Measurements from ENCODE around the gene PTGDS.

Gene PTGDS

GRCh38 chr9:137009938-137010732 lies 32.8 kb downstream of the PTGDS start:
- Mint-ChIP-seq H3K4me3 (no peak overlapping the region), H3K9me3 (no peaks in the 10 kb centered on the region), H3K4me1 (ENCODE audit: low read depth) (peaks cover 11% of the 10 kb centered on the region), H3K36me3 (ENCODE audit: low read depth) (no peaks in the 10 kb centered on the region), H3K27ac (no peak overlapping the region), H3K27me3 (no peaks in the 10 kb centered on the region)

DNA sequence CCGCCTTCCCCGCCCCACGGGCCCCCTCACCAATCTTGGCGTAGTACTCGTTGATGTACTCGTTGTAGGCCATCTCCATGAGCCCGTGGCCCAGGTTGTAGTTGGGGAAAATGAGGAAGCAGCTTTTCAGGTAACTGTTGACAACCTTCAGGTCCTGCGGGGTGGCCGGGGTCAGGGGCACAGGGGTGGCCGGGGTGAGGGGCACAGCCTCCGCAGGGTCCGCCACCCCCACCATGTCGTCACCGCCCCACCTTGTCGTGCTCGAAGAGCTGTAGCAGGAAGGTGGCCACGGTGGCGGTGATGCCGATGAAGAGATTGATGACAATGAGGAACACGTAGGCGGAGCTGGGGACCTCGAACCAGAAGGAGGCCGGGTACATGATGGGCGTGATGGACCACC lies 33.9 kb downstream of the PTGDS start:
- H3K4me3 Mint-ChIP-seq: no peak overlapping the region
- no peak overlapping the region for H3K27ac Mint-ChIP-seq
- H3K36me3 Mint-ChIP-seq (ENCODE audit: low read depth): no peaks in the 10 kb centered on the region
- H3K9me3 Mint-ChIP-seq: no peaks in the 10 kb centered on the region
- H3K4me1 Mint-ChIP-seq (ENCODE audit: low read depth): peaks cover 5% of the 10 kb centered on the region
- H3K27me3 Mint-ChIP-seq: no peaks in the 10 kb centered on the region

DNA sequence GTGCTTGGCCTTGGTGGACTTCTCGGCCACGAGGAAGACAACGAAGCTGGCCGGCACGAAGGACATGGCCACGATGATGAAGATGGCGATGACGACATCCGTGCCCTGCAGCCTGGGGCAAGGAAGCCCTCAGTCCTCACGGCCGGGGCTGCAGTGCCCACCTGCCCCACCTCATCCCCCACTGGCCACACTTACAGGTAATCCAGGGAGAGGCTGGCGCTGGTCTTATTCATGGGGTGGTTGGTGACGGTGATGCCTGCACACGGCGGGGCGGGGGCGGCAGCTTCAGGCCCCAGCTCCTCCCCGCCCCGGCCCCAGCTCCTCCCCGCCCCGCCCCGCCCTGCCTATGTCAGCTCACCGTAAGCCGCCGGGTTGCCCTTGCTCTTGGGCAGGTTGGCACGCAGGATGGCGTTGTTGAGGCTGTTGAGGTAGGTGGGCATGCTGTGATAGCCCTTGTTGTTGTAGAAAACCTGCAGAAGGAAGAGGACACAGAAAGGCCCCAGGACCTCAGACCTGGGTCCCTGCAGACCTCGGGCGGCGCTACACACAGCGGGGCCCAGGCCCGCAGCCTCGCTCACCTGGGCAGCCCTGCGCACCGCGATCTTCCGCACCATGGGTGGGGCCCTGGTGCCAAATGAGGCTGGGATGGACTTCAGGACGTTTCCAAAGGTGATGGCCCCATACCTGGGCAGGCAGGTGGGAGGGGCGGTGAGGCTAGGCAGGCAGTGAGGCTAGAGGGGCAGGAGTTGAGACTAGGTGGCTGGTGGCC lies 34.8 kb downstream of the PTGDS start:
- no peaks in the 10 kb centered on the region for H3K27me3 Mint-ChIP-seq
- H3K4me1 Mint-ChIP-seq (ENCODE audit: low read depth): no peaks in the 10 kb centered on the region
- no peaks in the 10 kb centered on the region for H3K9me3 Mint-ChIP-seq
- H3K4me3 Mint-ChIP-seq: no peak overlapping the region
- peaks cover 4% of the 10 kb centered on the region for H3K36me3 Mint-ChIP-seq (ENCODE audit: low read depth)
- H3K27ac Mint-ChIP-seq: no peak overlapping the region

- Mint-ChIP-seq H3K9me3 (no peaks in the 10 kb centered on the region), H3K27ac (no peak overlapping the region), H3K36me3 (ENCODE audit: low read depth) (peaks cover 4% of the 10 kb centered on the region), H3K4me3 (no peak overlapping the region), H3K27me3 (no peaks in the 10 kb centered on the region), H3K4me1 (ENCODE audit: low read depth) (no peaks in the 10 kb centered on the region)
Measured at GRCh38 chr9:137012694-137013570, 35.6 kb downstream of the PTGDS start.

GRCh38 chr9:137013571-137013940 lies 36.3 kb downstream of the PTGDS start:
- Mint-ChIP-seq H3K4me1 (ENCODE audit: low read depth) (no peaks in the 10 kb centered on the region), H3K36me3 (ENCODE audit: low read depth) (peaks cover 4% of the 10 kb centered on the region), H3K4me3 (no peak overlapping the region)

GRCh38 chr9:137014166-137014565 lies 36.9 kb downstream of the PTGDS start:
- no peaks in the 10 kb centered on the region for H3K27me3 Mint-ChIP-seq
- no peak overlapping the region for H3K4me3 Mint-ChIP-seq
- peaks cover 4% of the 10 kb centered on the region for H3K36me3 Mint-ChIP-seq (ENCODE audit: low read depth)
- H3K9me3 Mint-ChIP-seq: no peaks in the 10 kb centered on the region
- H3K4me1 Mint-ChIP-seq (ENCODE audit: low read depth): no peaks in the 10 kb centered on the region
- no peak overlapping the region for H3K27ac Mint-ChIP-seq

More at GRCh38 chr9:137013571-137013940, 36.3 kb downstream of the PTGDS start:
- H3K9me3 Mint-ChIP-seq: no peaks in the 10 kb centered on the region
- no peak overlapping the region for H3K27ac Mint-ChIP-seq
- H3K27me3 Mint-ChIP-seq: no peaks in the 10 kb centered on the region

GRCh38 chr9:137014776-137015539 lies 37.7 kb downstream of the PTGDS start:
- H3K4me3 Mint-ChIP-seq: no peak overlapping the region
- H3K27me3 Mint-ChIP-seq: no peaks in the 10 kb centered on the region
- H3K36me3 Mint-ChIP-seq (ENCODE audit: low read depth): peaks cover 4% of the 10 kb centered on the region
- H3K27ac Mint-ChIP-seq: no peak overlapping the region
- H3K4me1 Mint-ChIP-seq (ENCODE audit: low read depth): no peaks in the 10 kb centered on the region
- H3K9me3 Mint-ChIP-seq: no peaks in the 10 kb centered on the region

- Mint-ChIP-seq H3K36me3 (ENCODE audit: low read depth) (peaks cover 4% of the 10 kb centered on the region), H3K9me3 (no peaks in the 10 kb centered on the region), H3K27me3 (no peaks in the 10 kb centered on the region), H3K4me1 (ENCODE audit: low read depth) (no peaks in the 10 kb centered on the region), H3K4me3 (no peak overlapping the region), H3K27ac (no peak overlapping the region)
Measured at GRCh38 chr9:137015540-137015930, 38.2 kb downstream of the PTGDS start.

GRCh38 chr9:137015976-137016375 lies 38.7 kb downstream of the PTGDS start:
- Mint-ChIP-seq H3K27me3 (no peaks in the 10 kb centered on the region), H3K4me1 (ENCODE audit: low read depth) (no peaks in the 10 kb centered on the region)

GRCh38 chr9:137016436-137016835 lies 39.1 kb downstream of the PTGDS start:
- no peak overlapping the region for H3K4me3 Mint-ChIP-seq
- peaks cover 4% of the 10 kb centered on the region for H3K36me3 Mint-ChIP-seq (ENCODE audit: low read depth)
- no peaks in the 10 kb centered on the region for H3K9me3 Mint-ChIP-seq
- H3K27me3 Mint-ChIP-seq: no peaks in the 10 kb centered on the region
- no peak overlapping the region for H3K27ac Mint-ChIP-seq
- H3K4me1 Mint-ChIP-seq (ENCODE audit: low read depth): no peaks in the 10 kb centered on the region

More at GRCh38 chr9:137015976-137016375, 38.7 kb downstream of the PTGDS start:
- H3K36me3 Mint-ChIP-seq (ENCODE audit: low read depth): peaks cover 4% of the 10 kb centered on the region
- no peaks in the 10 kb centered on the region for H3K9me3 Mint-ChIP-seq
- no peak overlapping the region for H3K4me3 Mint-ChIP-seq
- H3K27ac Mint-ChIP-seq: no peak overlapping the region

DNA sequence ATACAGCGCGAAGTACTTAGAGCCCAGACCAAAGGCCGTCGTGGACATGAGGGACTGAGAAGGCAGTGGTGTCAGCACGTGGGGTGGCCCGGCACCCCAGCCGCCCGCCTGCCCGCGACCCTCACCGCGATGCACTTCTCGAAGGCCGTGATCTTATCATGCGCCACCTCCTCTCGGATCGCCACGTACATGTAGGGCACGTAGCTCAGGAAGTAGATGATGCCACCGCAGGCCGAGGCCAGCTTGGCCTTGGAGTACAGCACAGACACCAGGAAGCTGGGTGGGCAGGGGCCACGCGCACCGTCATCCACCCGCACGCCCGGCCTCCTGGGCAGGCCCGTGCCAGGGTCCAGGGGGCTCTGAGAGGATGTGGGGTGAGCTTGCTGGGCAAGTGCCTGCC lies 39.8 kb downstream of the PTGDS start:
- no peaks in the 10 kb centered on the region for H3K9me3 Mint-ChIP-seq
- H3K36me3 Mint-ChIP-seq (ENCODE audit: low read depth): peaks cover 4% of the 10 kb centered on the region
- H3K27ac Mint-ChIP-seq: no peak overlapping the region

GRCh38 chr9:137017791-137018497 lies 40.6 kb downstream of the PTGDS start:
- H3K27ac Mint-ChIP-seq: no peak overlapping the region
- H3K9me3 Mint-ChIP-seq: no peaks in the 10 kb centered on the region
- no peaks in the 10 kb centered on the region for H3K27me3 Mint-ChIP-seq

More for the DNA sequence above, 39.8 kb downstream of the PTGDS start:
- no peaks in the 10 kb centered on the region for H3K4me1 Mint-ChIP-seq (ENCODE audit: low read depth)
- no peaks in the 10 kb centered on the region for H3K27me3 Mint-ChIP-seq
- H3K4me3 Mint-ChIP-seq: no peak overlapping the region

GRCh38 chr9:137018761-137019559 lies 41.7 kb downstream of the PTGDS start:
- Mint-ChIP-seq H3K4me3 (no peak overlapping the region), H3K4me1 (ENCODE audit: low read depth) (no peaks in the 10 kb centered on the region), H3K9me3 (no peaks in the 10 kb centered on the region), H3K27me3 (no peaks in the 10 kb centered on the region), H3K36me3 (ENCODE audit: low read depth) (peaks cover 4% of the 10 kb centered on the region), H3K27ac (no peak overlapping the region)

More at GRCh38 chr9:137017791-137018497, 40.6 kb downstream of the PTGDS start:
- Mint-ChIP-seq H3K4me1 (ENCODE audit: low read depth) (no peaks in the 10 kb centered on the region), H3K4me3 (no peak overlapping the region), H3K36me3 (ENCODE audit: low read depth) (peaks cover 4% of the 10 kb centered on the region)
